C4-2B (cell line): ENCODE data around the gene TFF2.

ENCODE experiments used
- ZFX ChIP-seq: fragments of 450-650 bp; IDR thresholded peaks from 2 replicates; pipeline ENCODE4 v1.6.1; 2017
- TF ChIP-seq, protein P1 (sequence below): fragments of 450-650 bp; conservative IDR thresholded peaks from 2 replicates; pipeline ENCODE4 v1.5.1; 2017; ENCODE audit warnings: mild to moderate bottlenecking

DNA sequence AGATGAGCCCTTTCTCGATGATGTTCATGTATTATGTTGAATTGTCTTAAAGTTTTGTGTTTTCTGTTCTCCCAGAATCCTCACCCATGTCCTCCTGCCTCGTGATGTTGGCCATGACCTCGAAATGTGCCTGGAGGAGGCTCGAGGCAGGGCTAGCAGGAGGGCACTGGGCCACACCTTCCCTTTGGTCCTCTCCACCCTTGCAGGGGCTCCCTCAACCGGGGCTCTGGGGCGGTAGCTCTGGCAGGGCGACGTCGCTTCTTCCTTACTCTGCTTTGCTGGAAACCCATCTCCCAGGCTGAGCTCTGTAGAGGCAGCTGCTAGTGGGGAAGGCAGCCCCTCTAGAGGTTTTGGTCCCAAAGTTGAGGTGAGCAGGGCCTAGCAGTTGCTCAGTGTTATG is 49.8 kb downstream of the TFF2 start:
- TF ChIP-seq, protein P1, sequence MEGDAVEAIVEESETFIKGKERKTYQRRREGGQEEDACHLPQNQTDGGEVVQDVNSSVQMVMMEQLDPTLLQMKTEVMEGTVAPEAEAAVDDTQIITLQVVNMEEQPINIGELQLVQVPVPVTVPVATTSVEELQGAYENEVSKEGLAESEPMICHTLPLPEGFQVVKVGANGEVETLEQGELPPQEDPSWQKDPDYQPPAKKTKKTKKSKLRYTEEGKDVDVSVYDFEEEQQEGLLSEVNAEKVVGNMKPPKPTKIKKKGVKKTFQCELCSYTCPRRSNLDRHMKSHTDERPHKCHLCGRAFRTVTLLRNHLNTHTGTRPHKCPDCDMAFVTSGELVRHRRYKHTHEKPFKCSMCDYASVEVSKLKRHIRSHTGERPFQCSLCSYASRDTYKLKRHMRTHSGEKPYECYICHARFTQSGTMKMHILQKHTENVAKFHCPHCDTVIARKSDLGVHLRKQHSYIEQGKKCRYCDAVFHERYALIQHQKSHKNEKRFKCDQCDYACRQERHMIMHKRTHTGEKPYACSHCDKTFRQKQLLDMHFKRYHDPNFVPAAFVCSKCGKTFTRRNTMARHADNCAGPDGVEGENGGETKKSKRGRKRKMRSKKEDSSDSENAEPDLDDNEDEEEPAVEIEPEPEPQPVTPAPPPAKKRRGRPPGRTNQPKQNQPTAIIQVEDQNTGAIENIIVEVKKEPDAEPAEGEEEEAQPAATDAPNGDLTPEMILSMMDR: no peak
- TF ChIP-seq ZFX: no peak
